Fibroblast of the aortic adventitia (primary cell): ENCODE results near the gene AGAP3. TPM values are rescaled to one million over a fixed set of nuclear protein-coding genes. Genes with fewer than 3 reads are reported as not detected.

Source experiments
- DNase-seq: peaks from one replicate; pipeline ENCODE4 v3.0.0-alpha.2; 2010; ENCODE audit warnings: low read depth
- H3K4me3 ChIP-seq: 2 replicates; pipeline ENCODE4 v1.5.1; 2011; ENCODE audit warnings: low read depth, mild to moderate bottlenecking, control low read depth, low read length, moderate library complexity
- total RNA-seq: library from RNA; depleted of rRNA; stranded (reverse); fragments of >200 nt; gene quantifications from 2 replicates; pipeline ENCODE4 v1.2.3, GENCODE V29; 2012; ENCODE audit warnings: low replicate concordance
- TF ChIP-seq, protein P1 (sequence below): IDR thresholded peaks from 2 replicates; pipeline ENCODE4 v1.5.1; 2011; ENCODE audit warnings: mild to moderate bottlenecking, low read length, control low read depth, inconsistent platforms; ENCODE audit not compliant: insufficient read depth

AGAP3 gene
- total RNA-seq, 1 donor, result 50.2 TPM

DNA sequence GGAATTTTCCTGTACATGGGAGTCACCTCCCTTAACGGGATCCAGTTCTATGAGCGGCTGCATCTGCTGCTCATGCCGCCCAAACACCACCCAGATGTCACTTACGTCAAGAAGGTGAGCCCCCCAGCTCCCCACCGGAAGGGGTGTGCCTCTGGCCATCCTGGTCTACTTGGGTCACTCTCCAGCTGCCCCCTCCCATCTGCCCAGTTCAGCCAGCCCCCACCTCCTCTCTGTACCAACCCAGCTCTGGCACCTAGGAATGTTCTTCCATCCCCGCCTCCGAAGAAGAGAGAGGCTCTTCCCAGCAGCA is 10.7 kb upstream of the AGAP3 start:
- H3K4me3 ChIP-seq, result no peak overlapping the region
- TF ChIP-seq, protein P1, sequence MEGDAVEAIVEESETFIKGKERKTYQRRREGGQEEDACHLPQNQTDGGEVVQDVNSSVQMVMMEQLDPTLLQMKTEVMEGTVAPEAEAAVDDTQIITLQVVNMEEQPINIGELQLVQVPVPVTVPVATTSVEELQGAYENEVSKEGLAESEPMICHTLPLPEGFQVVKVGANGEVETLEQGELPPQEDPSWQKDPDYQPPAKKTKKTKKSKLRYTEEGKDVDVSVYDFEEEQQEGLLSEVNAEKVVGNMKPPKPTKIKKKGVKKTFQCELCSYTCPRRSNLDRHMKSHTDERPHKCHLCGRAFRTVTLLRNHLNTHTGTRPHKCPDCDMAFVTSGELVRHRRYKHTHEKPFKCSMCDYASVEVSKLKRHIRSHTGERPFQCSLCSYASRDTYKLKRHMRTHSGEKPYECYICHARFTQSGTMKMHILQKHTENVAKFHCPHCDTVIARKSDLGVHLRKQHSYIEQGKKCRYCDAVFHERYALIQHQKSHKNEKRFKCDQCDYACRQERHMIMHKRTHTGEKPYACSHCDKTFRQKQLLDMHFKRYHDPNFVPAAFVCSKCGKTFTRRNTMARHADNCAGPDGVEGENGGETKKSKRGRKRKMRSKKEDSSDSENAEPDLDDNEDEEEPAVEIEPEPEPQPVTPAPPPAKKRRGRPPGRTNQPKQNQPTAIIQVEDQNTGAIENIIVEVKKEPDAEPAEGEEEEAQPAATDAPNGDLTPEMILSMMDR, result no peak
- DNase-seq, result no peak

DNA sequence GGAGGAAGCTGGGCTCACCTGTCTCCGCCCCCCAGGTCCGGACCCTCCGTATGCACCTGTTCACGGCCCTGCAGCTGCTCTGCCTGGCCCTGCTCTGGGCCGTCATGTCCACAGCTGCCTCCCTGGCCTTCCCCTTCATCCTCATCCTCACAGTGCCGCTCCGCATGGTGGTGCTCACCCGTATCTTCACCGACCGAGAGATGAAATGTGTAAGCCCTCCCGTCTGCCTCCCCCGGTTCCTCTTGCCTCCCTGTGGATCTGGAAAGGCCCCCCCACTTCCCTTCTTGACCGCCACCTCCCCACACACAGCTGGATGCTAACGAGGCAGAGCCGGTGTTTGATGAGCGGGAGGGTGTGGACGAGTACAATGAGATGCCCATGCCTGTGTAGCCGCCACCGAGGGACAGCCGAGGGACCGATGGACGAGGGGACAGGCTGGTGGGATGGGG is 10.3 kb upstream of the AGAP3 start:
- TF ChIP-seq, protein P1, result no peak
- DNase-seq, result no peak
- H3K4me3 ChIP-seq, result no peak overlapping the region

DNA sequence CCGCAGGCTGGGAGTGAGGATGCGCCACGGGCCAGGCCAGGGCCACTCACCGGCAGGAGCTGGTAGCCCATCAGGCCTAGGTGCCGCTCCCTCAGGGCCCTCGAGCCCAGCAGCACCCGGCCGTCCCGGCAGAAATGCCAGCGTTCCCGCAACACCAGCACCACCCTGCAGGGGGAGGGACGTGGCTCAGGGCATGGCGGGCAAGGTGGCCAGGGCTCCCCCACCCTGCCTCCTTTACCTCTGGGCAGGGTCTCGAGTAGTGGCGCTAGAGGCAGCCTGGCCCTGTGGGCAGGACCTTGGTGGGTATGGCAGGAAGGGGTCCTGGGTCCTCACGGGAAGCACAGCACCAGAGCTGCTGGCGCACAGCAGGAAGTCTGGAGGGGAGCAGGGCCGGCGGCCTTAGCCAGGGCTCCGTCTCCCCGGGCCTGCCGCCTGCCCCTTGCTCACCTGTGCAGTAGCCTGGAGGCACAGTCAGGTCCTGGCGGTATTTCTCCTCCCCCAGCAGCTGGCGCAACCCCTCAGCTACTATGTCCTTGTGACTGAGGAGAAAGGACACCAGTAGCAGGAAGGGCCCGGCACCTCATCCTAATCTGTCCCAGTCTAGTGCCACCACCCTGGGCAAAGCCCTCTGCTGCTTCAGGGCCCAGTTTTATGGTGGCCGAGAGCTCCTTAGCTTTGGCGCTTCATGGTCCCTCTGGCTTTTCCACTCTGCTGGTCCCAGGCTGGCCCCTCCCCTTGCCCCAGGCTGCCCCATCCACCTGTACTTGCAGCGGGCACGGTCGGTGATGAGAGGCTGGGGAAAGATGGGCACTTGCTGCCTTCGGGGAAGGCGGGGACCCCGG is 9.2 kb upstream of the AGAP3 start:
- TF ChIP-seq, protein P1, result peak; percentile 50
- DNase-seq, result no peak
- H3K4me3 ChIP-seq, result no peak overlapping the region

DNA sequence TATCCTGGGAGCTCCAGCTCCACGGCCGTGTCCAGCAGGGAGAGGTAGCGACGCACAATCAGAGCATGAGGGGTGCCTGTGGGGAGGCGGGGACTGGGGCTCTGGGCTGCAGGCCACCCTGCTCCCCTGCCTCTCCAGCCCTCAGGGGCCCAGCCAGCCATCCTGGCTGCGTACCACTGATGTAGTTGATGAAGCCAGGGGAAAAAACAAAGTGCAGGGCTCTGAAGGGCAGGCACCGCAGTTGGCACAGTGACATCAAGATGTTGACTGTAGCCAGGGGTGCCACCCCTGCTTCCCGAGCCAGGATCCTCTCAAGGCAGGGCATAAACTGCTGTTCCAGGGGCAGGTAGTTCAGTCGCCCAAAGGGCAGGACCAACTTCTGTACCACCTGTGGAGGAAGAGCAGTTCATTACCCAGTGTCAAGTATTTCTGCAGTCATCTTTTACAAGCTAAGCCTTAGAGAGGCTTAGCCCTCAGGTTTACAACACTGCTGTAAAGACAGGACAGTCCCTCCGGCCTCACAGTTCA is 8.5 kb upstream of the AGAP3 start:
- DNase-seq, result no peak

DNA sequence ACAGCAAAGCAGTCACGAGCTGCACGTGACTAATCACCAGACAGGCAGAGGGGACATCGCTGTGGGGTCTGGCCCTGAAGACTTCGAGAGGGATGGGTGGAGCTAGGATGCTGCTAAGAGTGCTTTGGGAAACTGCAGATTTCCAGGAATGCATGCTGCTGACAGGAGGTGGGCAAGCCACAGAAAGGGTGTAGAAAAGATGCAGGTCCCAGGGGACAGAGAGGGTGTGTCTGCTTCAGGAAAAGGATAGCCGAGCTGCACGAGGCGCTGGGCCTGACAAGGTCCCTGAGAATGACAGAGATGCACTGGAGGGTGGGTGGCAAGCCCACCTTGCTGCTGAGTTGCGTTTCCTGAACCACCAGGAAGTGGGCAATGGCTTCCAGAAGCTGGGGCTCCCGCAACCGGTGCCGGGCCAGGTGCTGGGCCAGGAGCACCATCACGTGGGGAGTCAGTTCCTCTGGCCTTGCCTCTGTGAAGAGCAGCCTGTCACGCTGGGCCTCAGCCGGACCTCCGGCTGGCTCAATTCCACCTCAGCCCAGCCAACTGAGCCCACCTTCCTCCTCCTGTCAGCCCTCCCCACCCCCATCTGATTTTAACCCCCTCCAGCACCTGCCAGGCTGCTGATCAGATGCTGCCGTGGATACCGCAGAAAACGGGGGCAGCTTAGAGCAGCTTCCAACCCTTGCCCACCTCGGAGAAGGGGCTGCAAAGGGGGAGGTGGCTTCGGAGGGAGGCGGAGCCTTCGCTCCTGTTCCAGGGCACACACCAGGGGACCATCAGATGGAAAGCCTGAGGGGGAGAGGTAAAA is 7.8 kb upstream of the AGAP3 start:
- peak; percentile 66 for DNase-seq
- H3K4me3 ChIP-seq, result peak overlapping the region; percentile 9
- TF ChIP-seq, protein P1, result no peak

More for the DNA sequence above, 8.5 kb upstream of the AGAP3 start:
- TF ChIP-seq, protein P1, result no peak
- H3K4me3 ChIP-seq, result no peak overlapping the region

DNA sequence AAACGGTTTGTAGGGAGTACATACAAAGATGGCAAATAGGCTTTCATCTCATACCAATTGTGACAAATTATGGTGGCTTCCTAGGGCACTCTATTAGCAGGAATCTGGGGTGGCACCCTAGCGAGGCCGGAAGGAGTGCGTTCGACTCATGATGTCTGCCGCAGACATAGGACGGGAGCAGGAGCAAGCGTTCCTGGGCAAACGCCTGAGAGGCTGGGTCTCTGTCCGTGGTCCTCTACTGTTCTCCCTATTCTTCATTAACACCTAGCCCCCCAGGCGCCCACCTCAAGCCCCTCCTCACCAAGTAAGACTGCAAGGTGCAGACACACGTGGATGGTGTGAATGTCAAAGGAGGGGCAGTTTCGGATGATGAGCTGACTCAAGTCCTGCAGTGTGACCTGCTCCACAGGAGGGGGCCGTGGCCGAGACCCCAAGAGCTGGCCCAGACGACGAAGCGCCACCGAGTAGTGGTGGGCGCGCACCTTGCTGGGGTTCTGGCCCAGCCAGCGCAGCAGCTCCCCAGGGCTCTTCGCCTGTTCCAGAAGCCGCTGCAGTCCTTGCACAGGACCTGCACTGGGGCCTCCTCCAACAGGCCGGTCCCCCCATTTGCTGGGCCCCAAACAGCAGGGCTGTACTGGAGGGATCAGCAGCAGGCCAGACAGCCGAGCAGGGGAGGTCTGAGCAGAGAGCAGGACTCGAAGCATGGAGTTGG is 6.9 kb upstream of the AGAP3 start:
- H3K4me3 ChIP-seq, result peak overlapping the region; percentile 84
- TF ChIP-seq, protein P1, result no peak
- DNase-seq, result no peak
